NCI-H748 (cell line): ENCODE data around the gene FASTKD3.

Experiments used
- DNase-seq: peaks from one replicate; lab custom pipeline; 2025; ENCODE audit not compliant: unreplicated experiment; lab: John Stamatoyannopoulos, UW

Gene FASTKD3

GRCh38 chr5:7850395-7851239, 18.2 kb downstream of the FASTKD3 start, which contains the start of gene CFAP90:
Gene CFAP90 (minus strand): TSS chr5:7851133. CDS start chr5:7851021, 112 bp downstream.
- DNase-seq, result peak; percentile 96

GRCh38 chr5:7849681-7850394, 19.0 kb downstream of the FASTKD3 start:
- DNase-seq, result peak; percentile 88

GRCh38 chr5:7848296-7848695, 20.5 kb downstream of the FASTKD3 start:
- DNase-seq, result no peak

GRCh38 chr5:7846327-7846726, 22.5 kb downstream of the FASTKD3 start:
- no peak for DNase-seq

GRCh38 chr5:7845557-7845956, 23.3 kb downstream of the FASTKD3 start:
- DNase-seq, result no peak

GRCh38 chr5:7844901-7845300, 23.9 kb downstream of the FASTKD3 start:
- no peak for DNase-seq

- no peak for DNase-seq
These were observed 26.3 kb downstream of the FASTKD3 start for GRCh38 chr5:7842531-7842930.

- DNase-seq, result no peak
These were observed 31.4 kb downstream of the FASTKD3 start for GRCh38 chr5:7837403-7837802.

GRCh38 chr5:7834982-7835381, 33.8 kb downstream of the FASTKD3 start:
- DNase-seq, result no peak

GRCh38 chr5:7828269-7828668, 40.6 kb downstream of the FASTKD3 start:
- DNase-seq, result no peak

GRCh38 chr5:7827610-7828009, 41.2 kb downstream of the FASTKD3 start:
- no peak for DNase-seq

- no peak for DNase-seq
These were observed 43.2 kb downstream of the FASTKD3 start for GRCh38 chr5:7825630-7826029.

GRCh38 chr5:7824995-7825394, 43.8 kb downstream of the FASTKD3 start:
- peak; percentile 71 for DNase-seq

- DNase-seq, result no peak
These were observed 45.2 kb downstream of the FASTKD3 start for GRCh38 chr5:7823594-7823993.

GRCh38 chr5:7822449-7822848, 46.4 kb downstream of the FASTKD3 start:
- DNase-seq, result no peak

GRCh38 chr5:7816535-7816901, 52.3 kb downstream of the FASTKD3 start:
- no peak for DNase-seq

GRCh38 chr5:7815892-7816534, 52.8 kb downstream of the FASTKD3 start:
- peak; percentile 92 for DNase-seq

- DNase-seq, result no peak
These were observed 54.0 kb downstream of the FASTKD3 start for GRCh38 chr5:7814816-7815215.

GRCh38 chr5:7813576-7813975, 55.3 kb downstream of the FASTKD3 start:
- DNase-seq, result no peak

- DNase-seq, result no peak
These were observed 55.8 kb downstream of the FASTKD3 start for GRCh38 chr5:7813007-7813406.

- DNase-seq, result no peak
These were observed 57.1 kb downstream of the FASTKD3 start for GRCh38 chr5:7811715-7812114.
